Hematopoietic multipotent progenitor cell treated with erythropoietin and hydrocortisone succinate and interleukin-3 and kit ligand, for 6 days (in vitro differentiated cells): ENCODE data around the gene WDR4.

ENCODE experiments used
- DNase-seq: peaks from one replicate; pipeline ENCODE4 v3.0.0-alpha.2; 2015

WDR4 gene

GRCh38 chr21:42873096-42873495 lies 6.2 kb downstream of the WDR4 start:
- no peak for DNase-seq

DNA sequence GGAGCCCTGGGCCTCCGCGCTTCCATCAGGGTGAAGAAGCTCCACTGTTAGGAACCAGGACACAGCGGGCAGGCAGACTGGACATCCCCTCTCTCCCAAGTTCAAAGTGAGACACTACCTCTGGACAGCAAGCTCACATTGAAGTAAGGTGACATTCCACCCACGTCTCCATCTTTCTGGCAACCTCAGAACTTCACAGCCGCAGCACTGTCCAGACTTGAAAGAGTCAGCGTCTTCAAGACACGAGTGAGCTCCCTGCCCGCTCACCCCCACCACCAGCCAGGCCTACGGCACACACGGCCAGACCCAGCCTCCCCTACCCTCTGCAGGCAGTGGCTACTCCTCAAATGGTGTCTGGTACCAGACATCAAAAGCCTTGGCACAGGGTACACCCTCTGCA lies 11.1 kb downstream of the WDR4 start:
- no peak for DNase-seq

DNA sequence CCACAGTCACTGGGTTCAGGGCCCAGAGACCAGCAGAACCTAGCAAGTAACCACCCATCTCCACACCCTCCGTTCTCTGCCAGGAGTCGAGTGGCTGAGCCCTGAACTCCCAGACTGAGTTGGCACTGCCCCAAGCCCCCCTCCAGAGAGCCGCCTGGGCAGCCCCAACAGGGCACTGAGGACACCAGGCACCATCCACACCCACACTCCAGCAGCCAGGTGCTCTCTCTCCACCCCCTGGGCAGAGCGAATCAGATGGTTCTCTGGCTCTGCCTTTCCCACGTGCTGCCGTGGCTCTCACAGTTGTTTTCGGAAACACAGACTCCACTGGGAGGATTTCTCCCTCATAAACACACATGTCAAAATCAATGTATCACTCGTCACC lies 13.6 kb downstream of the WDR4 start:
- DNase-seq: peak; percentile 32

GRCh38 chr21:42864815-42865775 lies 14.2 kb downstream of the WDR4 start:
- DNase-seq: no peak

DNA sequence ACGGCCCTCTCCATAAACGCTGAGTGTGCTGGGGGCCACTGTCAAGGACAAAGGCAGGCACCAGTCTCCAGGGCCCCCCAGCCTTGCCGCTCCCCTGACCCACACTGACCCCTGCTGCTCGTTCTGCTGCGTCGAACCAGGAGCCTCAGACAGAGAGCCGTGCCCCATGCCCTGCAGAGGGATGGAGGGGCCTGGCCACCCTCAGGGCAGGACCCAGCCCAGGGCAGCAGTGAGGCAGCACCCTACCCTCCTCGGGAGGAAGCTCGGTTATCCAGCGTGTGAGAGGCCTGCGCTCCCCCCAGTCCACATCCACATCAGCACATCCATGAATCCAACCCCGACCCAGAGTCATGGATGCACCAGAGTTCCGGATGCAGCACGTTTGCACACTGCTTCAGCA lies 15.1 kb downstream of the WDR4 start:
- no peak for DNase-seq

GRCh38 chr21:42863504-42863870 lies 15.9 kb downstream of the WDR4 start:
- DNase-seq: no peak

- DNase-seq: no peak
These were observed 16.4 kb downstream of the WDR4 start for GRCh38 chr21:42862774-42863503.

- no peak for DNase-seq
These were observed 17.4 kb downstream of the WDR4 start for GRCh38 chr21:42861848-42862400.

DNA sequence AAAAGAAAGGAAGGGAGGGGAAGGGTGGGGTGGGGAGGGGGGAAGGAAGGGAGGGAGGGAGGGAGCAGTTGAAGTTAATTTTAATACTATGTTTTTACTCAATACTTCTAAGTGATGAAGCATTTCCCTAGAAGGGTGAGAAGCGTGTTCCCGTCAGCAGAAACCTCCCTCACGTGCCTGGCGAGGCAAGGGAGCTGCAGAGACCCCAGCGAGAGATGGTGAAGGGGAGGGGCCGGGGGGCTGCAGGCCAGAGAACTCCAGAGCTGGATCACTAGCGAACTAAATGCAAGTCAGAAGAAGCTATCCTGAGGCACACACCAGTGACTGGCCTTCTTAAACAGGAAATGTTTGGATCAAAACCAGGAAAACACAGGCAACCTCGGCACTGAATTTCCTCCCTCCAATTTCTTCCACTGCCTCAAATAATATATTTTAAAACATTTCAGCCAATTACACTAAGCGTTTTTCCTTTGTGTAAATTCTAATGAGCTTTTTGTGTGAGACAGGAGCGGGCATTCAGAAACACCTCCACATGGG lies 18.0 kb downstream of the WDR4 start:
- no peak for DNase-seq

DNA sequence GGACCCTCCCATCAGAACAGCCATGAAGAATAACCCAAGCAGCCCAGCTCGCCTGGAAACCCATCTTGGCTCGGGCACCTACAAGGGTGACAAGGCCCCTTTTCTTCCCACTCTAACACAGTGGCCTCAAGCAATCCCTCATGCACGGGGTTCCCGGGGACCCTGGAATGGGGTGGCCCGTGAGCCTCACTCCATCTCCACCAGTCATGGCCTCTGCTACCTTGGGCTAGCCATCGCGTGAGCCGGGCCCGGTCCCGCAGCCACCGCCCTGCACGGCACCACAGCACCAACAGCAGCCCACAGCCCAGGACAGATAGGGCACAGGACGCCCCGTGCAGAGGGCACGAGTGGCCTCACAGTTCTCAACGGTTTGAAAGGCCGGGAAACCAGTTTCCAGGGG lies 19.0 kb downstream of the WDR4 start:
- no peak for DNase-seq

- no peak for DNase-seq
These were observed 19.5 kb downstream of the WDR4 start for GRCh38 chr21:42859891-42860230.

DNA sequence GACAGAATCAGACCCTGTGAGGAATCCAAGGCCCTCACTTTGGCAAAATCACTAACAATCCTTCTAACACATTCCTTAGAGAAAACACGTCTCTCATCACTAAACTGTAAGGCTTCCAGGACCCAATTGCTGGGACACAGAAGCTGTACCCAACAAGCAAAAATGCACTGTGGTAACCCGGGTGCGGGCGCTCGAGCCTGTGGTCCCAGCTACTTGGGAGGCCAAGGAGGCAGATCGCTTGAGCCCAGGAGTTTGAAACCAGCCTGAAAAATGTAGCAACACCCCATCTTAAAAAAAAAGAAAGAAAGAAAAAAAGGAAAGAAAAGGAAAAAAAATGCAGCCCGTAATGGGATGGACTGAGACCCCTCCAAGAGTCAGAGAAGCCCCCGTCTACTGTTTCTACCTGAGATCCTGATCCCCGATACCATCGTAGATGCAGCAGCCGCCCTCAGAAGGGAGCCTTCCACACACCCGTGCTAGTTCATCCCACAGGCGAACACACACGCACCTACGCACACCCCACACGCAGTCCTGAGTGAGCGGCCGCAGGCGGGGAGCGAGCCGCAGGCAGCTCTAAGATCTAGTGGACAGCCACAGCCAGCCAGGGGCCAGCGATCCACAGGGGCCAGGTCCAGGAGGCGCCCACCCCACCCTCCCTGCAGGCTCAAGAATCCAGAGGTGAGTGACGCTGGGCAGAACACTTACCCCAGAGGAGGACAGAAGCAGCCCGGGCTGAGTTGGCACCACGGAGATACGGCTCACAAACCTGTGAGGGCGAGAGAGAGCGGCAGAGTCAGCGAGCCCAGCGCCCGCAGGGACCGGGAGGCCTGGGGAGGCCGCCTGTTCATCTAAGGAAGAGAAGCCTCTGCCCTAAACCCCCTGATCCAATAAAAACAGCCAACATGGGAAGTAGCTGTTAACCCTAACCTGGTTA lies 20.1 kb downstream of the WDR4 start:
- no peak for DNase-seq

GRCh38 chr21:42858185-42858847 lies 21.0 kb downstream of the WDR4 start:
- DNase-seq: no peak

DNA sequence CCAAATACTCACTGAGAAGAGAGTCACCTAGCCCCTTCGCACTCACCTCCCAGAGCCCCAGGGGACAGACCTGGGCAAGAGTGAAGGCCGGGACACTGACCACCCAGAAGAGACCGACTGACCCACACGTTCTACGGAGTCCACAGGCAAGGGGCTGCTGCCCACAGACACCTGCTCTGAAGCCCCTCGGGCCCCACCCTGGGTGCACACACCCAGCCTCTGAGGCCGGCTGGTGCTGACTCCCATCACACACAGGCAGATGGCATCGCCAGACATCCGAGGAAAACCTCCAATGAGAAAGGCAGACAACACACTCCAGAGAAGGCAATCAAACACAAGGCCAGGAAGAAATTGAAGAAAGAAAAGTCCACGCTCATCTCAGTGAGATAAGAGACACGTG lies 22.1 kb downstream of the WDR4 start:
- no peak for DNase-seq

DNA sequence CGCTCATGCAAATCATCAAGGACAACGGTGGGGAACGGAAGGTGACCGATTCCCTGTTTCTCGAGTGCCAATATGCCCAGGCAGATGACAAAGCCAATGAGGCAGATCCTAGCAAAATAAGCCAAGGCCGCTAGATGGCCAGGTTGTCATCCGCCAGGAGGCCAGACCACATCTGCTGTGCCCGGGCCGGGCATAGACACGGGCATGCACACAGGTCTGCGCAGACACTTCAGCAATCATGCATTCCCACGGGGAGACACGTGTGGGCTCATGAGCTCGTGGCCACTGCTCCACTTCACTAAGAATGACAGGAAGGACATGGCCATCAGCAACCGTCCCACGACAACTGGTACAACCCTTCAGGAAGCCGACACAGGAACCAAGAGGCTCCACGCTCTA lies 23.4 kb downstream of the WDR4 start:
- no peak for DNase-seq

GRCh38 chr21:42855171-42855936 lies 24.0 kb downstream of the WDR4 start:
- DNase-seq: no peak

GRCh38 chr21:42854246-42855010 lies 24.9 kb downstream of the WDR4 start:
- no peak for DNase-seq

GRCh38 chr21:42853621-42854020 lies 25.7 kb downstream of the WDR4 start:
- no peak for DNase-seq

DNA sequence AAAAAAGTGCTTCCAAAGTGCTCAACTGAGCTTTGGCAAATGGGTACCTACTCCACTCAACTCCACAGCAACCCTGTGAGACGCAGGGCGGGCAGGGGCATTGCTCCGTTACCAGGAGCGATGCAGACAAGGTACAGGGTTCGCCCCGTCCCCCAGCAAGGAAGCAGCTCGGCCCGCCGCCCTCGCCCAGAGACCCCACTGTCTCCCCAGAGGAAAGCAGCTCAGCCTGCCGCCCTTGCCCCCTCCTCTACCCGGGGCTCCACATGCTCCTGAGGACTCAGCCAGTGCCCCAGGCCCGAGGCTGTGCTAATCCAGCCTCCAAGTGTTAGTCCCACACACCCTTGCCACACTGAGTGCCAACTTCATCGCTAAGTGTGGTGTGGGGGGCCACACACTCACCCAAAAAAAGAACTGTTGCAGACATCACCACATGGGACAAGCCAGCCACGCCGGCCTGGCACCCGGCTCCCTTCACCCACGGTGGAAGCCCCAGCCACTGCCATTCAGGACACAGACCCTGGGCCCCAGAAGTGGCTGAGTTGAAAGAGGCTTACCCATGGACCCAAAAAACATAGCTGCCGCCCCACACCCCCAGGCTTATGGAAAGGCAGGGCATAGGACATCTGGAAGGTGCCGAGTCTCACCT lies 26.3 kb downstream of the WDR4 start:
- DNase-seq: no peak
